ENCODE measurements around the gene BAIAP2.

The BAIAP2 gene

GRCh38 chr17:81036197-81036941 lies 1.4 kb downstream of the BAIAP2 start:
- in situ Hi-C loops (cut with MboI; ENCODE audit: low sequenced_read_pairs) = no loop called here

DNA sequence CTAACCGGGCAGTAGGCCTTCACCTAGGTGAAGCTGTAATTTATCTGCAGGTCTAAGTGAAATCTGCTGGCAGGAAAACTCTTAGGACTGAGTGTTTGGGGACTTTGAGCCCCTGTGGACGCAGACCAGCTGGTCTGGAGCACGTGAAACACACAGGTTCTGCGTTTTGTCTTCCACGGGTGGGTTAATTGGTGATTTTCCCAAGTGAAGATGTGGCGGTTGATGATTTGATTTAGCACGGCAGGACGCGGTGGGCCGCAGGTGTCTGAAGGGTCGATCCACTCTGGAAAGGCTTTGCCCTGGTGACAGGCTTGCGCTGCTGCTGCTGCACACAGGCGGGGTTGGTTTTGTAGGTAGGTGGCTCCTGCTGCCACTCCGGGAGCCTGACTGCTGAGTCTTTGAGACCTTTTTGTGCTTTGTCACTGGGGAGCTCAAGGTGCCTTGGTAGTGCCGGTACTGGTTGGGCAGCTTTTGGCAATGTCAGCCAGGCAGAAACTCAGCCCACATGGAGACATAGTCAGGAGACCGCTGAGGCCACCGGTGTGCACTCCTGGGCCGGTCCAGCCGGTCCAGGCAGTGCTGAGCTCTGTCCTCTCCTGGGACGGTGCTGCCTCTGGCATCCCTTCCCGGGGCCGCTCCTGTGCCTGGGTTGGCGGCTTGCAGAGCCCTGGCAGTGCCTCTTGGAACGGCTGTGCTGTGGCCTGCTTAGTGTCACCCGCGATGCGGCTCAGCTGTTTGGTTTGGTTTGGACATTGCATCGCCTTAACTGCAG lies 2.3 kb downstream of the BAIAP2 start:
- in situ Hi-C loops (cut with MboI; ENCODE audit: low sequenced_read_pairs) = no loop called here

- in situ Hi-C loops (cut with MboI; ENCODE audit: low sequenced_read_pairs) = no loop called here
These were observed 3.1 kb downstream of the BAIAP2 start for GRCh38 chr17:81037798-81038733.

- in situ Hi-C loops (cut with MboI; ENCODE audit: low sequenced_read_pairs) = no loop called here
These were observed 4.1 kb downstream of the BAIAP2 start for GRCh38 chr17:81039096-81039495.

GRCh38 chr17:81039854-81040758 lies 5.2 kb downstream of the BAIAP2 start:
- in situ Hi-C loops (cut with MboI; ENCODE audit: low sequenced_read_pairs) = no loop called here

- in situ Hi-C loops (cut with MboI; ENCODE audit: low sequenced_read_pairs) = no loop called here
These were observed 5.9 kb downstream of the BAIAP2 start for GRCh38 chr17:81040791-81041337.

DNA sequence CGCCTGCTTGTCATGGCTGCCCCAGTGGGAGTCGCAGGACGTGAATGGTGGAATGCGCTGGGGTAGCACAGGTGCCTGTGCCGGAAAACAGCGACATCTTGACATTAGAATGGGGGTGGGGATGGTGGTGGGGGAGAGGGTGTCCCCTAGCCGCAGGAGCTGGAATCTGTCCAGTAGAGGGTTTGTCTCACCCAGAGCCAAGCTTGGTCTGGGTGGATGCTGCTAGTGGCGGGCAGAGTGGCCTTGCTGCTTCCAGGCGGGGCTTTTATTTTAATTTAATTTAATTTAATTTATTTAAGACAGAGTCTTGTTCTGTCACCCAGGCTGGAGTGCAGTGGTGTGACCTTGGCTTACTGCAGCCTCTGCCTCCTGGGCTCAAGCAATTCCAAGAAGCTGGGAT lies 7.7 kb downstream of the BAIAP2 start:
- in situ Hi-C loops (cut with MboI; ENCODE audit: low sequenced_read_pairs) = no loop called here

- in situ Hi-C loops (cut with MboI; ENCODE audit: low sequenced_read_pairs) = no loop called here
These were observed 8.4 kb downstream of the BAIAP2 start for GRCh38 chr17:81043319-81043724.

DNA sequence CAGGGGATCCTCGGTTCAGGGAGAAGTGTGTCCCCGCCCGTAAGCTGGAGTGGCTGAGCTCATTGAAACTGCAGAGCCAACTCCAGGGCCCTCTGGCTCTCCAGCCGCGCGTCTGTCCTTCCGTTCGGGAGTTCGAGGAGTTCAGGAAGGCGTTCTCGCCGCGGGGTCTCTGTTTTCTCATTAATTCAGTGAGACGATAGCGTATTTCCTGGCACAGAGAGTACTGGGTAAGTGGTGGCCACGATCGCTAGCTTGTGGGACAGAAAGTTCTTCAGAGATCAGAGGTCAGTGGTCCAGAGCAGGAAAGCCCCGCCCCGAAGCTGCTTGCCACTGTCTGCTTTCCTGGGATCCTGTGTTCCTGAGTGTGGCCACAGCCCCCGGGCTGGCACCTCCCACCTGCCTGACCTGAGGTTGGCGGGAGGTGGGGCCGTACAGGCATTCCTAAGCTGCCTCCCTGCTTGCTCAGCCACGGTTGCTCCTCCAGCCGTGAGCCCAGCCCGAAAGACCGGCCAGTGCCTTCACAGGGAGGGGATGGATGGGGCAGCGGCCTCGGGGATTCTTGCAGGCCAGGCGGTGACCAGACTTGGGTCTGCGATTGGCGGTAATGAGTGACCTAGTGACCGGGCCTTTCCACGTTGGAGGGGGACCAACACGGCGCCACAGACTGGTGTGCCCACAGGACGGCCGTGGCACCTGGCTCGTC lies 8.9 kb downstream of the BAIAP2 start:
- in situ Hi-C loops (cut with MboI; ENCODE audit: low sequenced_read_pairs) = no loop called here

DNA sequence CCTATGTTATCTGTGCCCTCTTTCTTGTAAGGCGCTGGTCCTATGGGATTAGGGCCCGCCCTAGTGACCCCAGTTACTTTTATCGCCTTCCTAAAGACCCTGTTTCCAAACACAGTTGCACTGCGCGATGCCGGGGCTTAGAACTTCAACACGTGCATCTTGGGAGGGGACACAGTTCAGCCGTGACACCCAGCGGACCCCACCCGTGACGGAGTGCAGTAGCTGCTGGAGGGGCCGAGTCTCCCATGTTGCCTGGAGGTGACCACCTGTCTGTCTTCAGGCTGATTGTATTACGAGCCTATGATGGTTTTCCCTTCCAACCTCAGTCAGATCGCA lies 9.4 kb downstream of the BAIAP2 start:
- in situ Hi-C loops (cut with MboI; ENCODE audit: low sequenced_read_pairs) = no loop called here

DNA sequence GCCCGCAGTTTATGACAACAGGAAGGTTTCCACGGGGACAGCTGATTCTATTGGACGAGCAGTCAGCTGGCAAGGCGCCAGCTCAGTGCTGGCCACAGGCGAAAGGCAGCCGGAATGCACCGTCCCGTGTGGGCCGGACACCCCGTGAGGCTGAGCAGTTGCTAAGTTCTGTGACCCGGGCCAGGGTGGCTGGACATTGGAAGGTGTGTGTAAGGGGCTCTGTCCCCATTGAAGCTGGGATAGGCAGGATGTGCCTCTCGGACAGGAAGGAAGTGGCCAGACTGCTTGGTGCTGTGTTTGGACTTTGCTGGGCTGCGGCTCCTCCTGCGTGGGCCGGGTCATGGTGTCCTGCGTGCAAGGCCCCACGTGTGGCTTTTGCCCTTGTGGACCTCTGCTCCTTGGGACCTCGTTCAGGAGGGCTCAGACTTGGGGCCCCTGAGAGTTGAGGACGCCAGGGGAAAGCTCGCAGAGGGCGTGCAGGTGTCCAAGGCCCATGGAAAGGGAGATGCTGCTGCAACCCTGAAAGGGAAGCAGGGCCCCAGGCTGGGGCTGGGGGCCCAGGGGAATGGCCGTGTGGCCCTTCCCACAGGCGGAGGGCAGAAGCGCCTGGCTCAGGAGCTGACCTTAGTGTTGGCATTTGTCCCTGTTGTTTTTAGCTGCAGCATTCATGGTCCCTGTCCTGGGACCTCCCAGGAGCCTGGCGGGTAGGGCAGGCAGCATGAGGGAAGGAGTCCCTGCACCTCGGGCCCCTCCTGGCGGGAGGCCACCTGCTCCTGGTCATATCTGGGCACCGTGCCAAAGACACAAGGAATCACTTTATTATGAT lies 10.0 kb downstream of the BAIAP2 start:
- in situ Hi-C loops (cut with MboI; ENCODE audit: low sequenced_read_pairs) = no loop called here

GRCh38 chr17:81045590-81046095 lies 10.7 kb downstream of the BAIAP2 start:
- in situ Hi-C loops (cut with MboI; ENCODE audit: low sequenced_read_pairs) = no loop called here

- in situ Hi-C loops (cut with MboI; ENCODE audit: low sequenced_read_pairs) = no loop called here
These were observed 11.3 kb downstream of the BAIAP2 start for GRCh38 chr17:81046132-81046769.

DNA sequence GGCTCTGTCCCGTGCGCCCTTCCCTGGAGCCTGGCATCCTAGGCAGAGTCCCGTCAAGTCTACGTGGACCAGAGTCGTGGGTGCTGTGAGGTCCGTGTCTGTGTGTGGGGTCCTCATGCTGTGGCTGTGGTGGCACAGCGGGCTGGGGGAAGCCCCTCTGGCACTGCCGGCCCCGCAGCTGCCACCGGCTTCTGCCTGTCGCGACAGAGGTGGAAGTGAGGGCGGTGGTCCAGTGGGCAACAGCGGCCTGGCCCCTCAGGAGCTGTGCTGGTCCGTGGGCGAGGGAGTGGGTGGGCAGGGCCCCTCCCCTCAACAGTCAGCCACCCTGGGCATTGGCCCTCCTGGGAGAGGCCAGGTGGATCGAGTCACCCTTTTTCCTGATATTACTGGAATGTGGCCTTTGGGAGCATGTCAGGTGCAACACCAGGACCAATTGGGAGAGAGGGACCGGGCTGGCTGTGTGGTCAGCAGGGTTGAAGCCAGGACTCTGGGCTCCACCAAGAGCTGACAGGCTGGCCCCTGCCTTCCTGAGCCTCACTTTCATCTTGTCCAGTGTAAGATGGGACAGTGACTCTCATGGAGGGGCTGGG lies 11.9 kb downstream of the BAIAP2 start:
- in situ Hi-C loops (cut with MboI; ENCODE audit: low sequenced_read_pairs) = no loop called here

DNA sequence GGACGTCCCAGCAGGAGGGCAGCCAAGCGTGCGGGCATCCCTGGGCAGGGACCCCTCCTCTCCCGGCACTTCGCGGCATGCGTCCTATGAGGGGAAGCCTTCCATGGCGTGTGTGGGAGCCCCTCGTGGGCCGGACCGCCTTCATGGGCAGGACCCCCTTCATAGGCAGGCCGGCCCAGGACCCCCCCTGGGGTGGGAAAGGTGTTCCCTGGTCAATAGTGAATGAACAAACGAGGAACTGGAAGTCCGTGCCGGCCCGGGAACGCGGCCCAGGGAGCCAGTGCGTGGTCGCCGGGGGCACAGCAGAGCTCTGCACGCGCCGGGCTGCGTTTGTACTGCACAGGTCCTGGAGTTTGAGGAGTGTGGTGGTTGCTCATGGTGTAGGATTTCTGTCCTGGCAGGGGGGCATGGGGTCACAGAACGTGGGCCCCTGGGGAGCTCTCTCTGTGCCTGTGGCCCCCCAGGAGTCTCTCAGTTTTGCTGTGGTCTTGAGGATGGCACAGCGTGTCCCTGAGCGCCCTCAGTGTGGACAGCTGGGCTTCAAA lies 13.9 kb downstream of the BAIAP2 start:
- in situ Hi-C loops (cut with MboI; ENCODE audit: low sequenced_read_pairs) = no loop called here

GRCh38 chr17:81049372-81049911 lies 14.5 kb downstream of the BAIAP2 start:
- in situ Hi-C loops (cut with MboI; ENCODE audit: low sequenced_read_pairs) = no loop called here

DNA sequence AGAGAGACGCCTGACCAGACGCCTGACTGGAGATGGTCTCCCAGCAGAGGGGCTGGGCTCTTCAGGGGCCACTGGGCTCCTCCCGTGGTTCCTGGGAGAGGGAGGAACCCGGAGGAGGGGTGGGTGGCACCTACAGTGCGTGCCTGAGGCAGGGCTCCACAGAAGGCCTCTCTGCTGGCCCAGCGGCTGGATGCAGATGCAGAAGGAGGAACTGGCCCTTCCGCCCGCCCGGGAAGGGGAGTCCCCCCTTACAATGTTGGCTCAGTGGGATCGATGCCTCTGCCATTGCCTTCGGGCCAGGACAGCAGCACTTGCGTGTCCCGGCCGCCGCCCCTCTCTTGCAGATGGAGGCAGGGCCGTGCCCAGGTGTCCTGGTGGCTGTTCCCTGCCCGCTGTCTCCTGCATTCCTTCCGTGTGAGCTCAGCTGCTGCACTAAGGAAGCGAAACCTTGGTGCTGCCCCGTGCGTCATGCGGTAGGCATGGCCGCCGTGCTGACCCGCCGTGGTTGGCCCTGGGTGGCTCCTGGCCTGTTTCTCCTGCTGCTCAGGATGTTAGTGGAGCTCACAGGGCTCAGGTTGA lies 15.1 kb downstream of the BAIAP2 start:
- in situ Hi-C loops (cut with MboI; ENCODE audit: low sequenced_read_pairs) = no loop called here
